ENCODE data around the gene DPYSL4. TPM values are rescaled to one million over a fixed set of nuclear protein-coding genes. Genes with fewer than 3 reads are reported as not detected.

DPYSL4 gene
- total RNA-seq, 3 donors from 2014 or later (not counting 1 experiment from before 2014, with no cell fraction given) = 0.40 to 1.3 (median 1.0) TPM

GRCh38 chr10:132209130-132209529 lies 22.4 kb downstream of the DPYSL4 start:
- H3K9me3 Mint-ChIP-seq = no peaks in the 10 kb centered on the region
- no peaks in the 10 kb centered on the region for H3K4me1 Mint-ChIP-seq
- Histone ChIP-seq H3K9me3 (ENCODE audit: control insufficient read depth, insufficient read depth, low read length) (no peaks in the 10 kb centered on the region), H3K27me3 (ENCODE audit: control insufficient read depth, insufficient read depth, low read length) (no peaks in the 10 kb centered on the region), H3K36me3 (ENCODE audit: control insufficient read depth, insufficient read depth, low read length) (no peaks in the 10 kb centered on the region), H3K27ac (ENCODE audit: low read length) (no peak overlapping the region), H3K4me3 (ENCODE audit: low read length) (no peak overlapping the region), H3K4me1 (ENCODE audit: control insufficient read depth, insufficient read depth, low read length) (no peaks in the 10 kb centered on the region)
- H3K27me3 Mint-ChIP-seq (ENCODE audit: low read depth in 2 of 2) = no peaks in the 10 kb centered on the region
- no peaks in the 10 kb centered on the region for H3K36me3 Mint-ChIP-seq
- intact Hi-C loops (cut with micrococcal nuclease) = no loop called here
- TF ChIP-seq CTCF (IDR thresholded peaks at IDR 0.05) = no peak
- ATAC-seq (no peak), DNase-seq (no peak)
- no peak overlapping the region for H3K27ac Mint-ChIP-seq
- H3K4me3 Mint-ChIP-seq = no peak overlapping the region
- WGBS (ENCODE audit: insufficient coverage) = 92% methylated on average over 14 of the region's 14 CpGs

- ATAC-seq = no peak
- no peaks in the 10 kb centered on the region for H3K9me3 ChIP-seq (ENCODE audit: control insufficient read depth, insufficient read depth, low read length)
- no peaks in the 10 kb centered on the region for H3K27me3 ChIP-seq (ENCODE audit: control insufficient read depth, insufficient read depth, low read length)
- H3K4me3 ChIP-seq (ENCODE audit: low read length) = no peak overlapping the region
- no peaks in the 10 kb centered on the region for H3K4me1 ChIP-seq (ENCODE audit: control insufficient read depth, insufficient read depth, low read length)
- no peak for DNase-seq
- intact Hi-C loops (cut with micrococcal nuclease) = no loop called here
- no peaks in the 10 kb centered on the region for H3K36me3 Mint-ChIP-seq
- no peak overlapping the region for H3K27ac ChIP-seq (ENCODE audit: low read length)
- no peak for TF ChIP-seq CTCF (IDR thresholded peaks at IDR 0.05)
- H3K4me1 Mint-ChIP-seq = no peaks in the 10 kb centered on the region
- H3K36me3 ChIP-seq (ENCODE audit: control insufficient read depth, insufficient read depth, low read length) = no peaks in the 10 kb centered on the region
- H3K27ac Mint-ChIP-seq = no peak overlapping the region
- no peaks in the 10 kb centered on the region for H3K9me3 Mint-ChIP-seq
- H3K27me3 Mint-ChIP-seq (ENCODE audit: low read depth in 2 of 2) = no peaks in the 10 kb centered on the region
- 95% methylated on average over 23 of the region's 23 CpGs for WGBS (ENCODE audit: insufficient coverage)
- no peak overlapping the region for H3K4me3 Mint-ChIP-seq
Observed at GRCh38 chr10:132209978-132210530, 23.3 kb downstream of the DPYSL4 start.

GRCh38 chr10:132210766-132211165 lies 24.0 kb downstream of the DPYSL4 start:
- Mint-ChIP-seq H3K27me3 (ENCODE audit: low read depth in 2 of 2) (no peaks in the 10 kb centered on the region), H3K4me3 (no peak overlapping the region), H3K27ac (no peak overlapping the region), H3K9me3 (no peaks in the 10 kb centered on the region), H3K36me3 (no peaks in the 10 kb centered on the region), H3K4me1 (no peaks in the 10 kb centered on the region)
- H3K36me3 ChIP-seq (ENCODE audit: control insufficient read depth, insufficient read depth, low read length) = no peaks in the 10 kb centered on the region
- H3K4me1 ChIP-seq (ENCODE audit: control insufficient read depth, insufficient read depth, low read length) = no peaks in the 10 kb centered on the region
- H3K27me3 ChIP-seq (ENCODE audit: control insufficient read depth, insufficient read depth, low read length) = no peaks in the 10 kb centered on the region
- ATAC-seq = no peak
- H3K4me3 ChIP-seq (ENCODE audit: low read length) = no peak overlapping the region
- H3K27ac ChIP-seq (ENCODE audit: low read length) = no peak overlapping the region
- TF ChIP-seq CTCF (IDR thresholded peaks at IDR 0.05) = no peak
- DNase-seq = no peak
- WGBS (ENCODE audit: insufficient coverage) = 92% methylated on average over 14 of the region's 14 CpGs
- intact Hi-C loops (cut with micrococcal nuclease) = no loop called here
- no peaks in the 10 kb centered on the region for H3K9me3 ChIP-seq (ENCODE audit: control insufficient read depth, insufficient read depth, low read length)

GRCh38 chr10:132211246-132211645 lies 24.5 kb downstream of the DPYSL4 start:
- intact Hi-C loops (cut with micrococcal nuclease) = no loop called here
- Histone ChIP-seq H3K4me3 (ENCODE audit: low read length) (no peak overlapping the region), H3K9me3 (ENCODE audit: control insufficient read depth, insufficient read depth, low read length) (peaks cover under 1% of the 10 kb centered on the region), H3K27ac (ENCODE audit: low read length) (no peak overlapping the region), H3K27me3 (ENCODE audit: control insufficient read depth, insufficient read depth, low read length) (no peaks in the 10 kb centered on the region), H3K4me1 (ENCODE audit: control insufficient read depth, insufficient read depth, low read length) (no peaks in the 10 kb centered on the region), H3K36me3 (ENCODE audit: control insufficient read depth, insufficient read depth, low read length) (no peaks in the 10 kb centered on the region)
- no peak for TF ChIP-seq CTCF (IDR thresholded peaks at IDR 0.05)
- no peak overlapping the region for H3K4me3 Mint-ChIP-seq
- no peaks in the 10 kb centered on the region for H3K4me1 Mint-ChIP-seq
- ATAC-seq (no peak), DNase-seq (no peak)
- H3K27me3 Mint-ChIP-seq (ENCODE audit: low read depth in 2 of 2) = no peaks in the 10 kb centered on the region
- no peaks in the 10 kb centered on the region for H3K9me3 Mint-ChIP-seq
- H3K36me3 Mint-ChIP-seq = no peaks in the 10 kb centered on the region
- no peak overlapping the region for H3K27ac Mint-ChIP-seq
- 94% methylated on average over 14 of the region's 14 CpGs for whole genome bisulfite sequencing (ENCODE audit: insufficient coverage)

Measured in natural killer cell (primary cell).